Neural cell (in vitro differentiated cells): Measurements from ENCODE around the gene DCTN3. TPM values are rescaled to one million over a fixed set of nuclear protein-coding genes. Genes with fewer than 3 reads are reported as not detected.

Experiments used
- H2AFZ ChIP-seq: fragments of 200-600, 300-800 bp; sonication (generic), shearing (Covaris generic); 2 replicates; pipeline ENCODE4 v1.6.0; 2014; ENCODE audit warnings: low read depth, mild to moderate bottlenecking, antibody characterized with exemption, low read length, moderate library complexity
- H3F3A ChIP-seq: fragments of 200-600 bp; shearing (Covaris generic); 2 replicates; pipeline ENCODE4 v1.6.1; 2016; ENCODE audit warnings: mild to moderate bottlenecking, moderate library complexity, mixed read lengths, antibody characterized with exemption, low read length; ENCODE audit not compliant: insufficient read depth, poor library complexity, severe bottlenecking
- H3K27ac ChIP-seq: fragments of 200-600, 300-800 bp; sonication (generic), shearing (Covaris generic); 2 replicates; pipeline ENCODE4 v1.5.1; 2014; ENCODE audit warnings: mild to moderate bottlenecking, low read length, moderate library complexity
- H3K27me3 ChIP-seq: fragments of 300-800, 200-600 bp; sonication (generic), shearing (Covaris generic); 2 replicates; pipeline ENCODE4 v1.6.0; 2014; ENCODE audit warnings: mild to moderate bottlenecking, low read depth, low read length, moderate library complexity; ENCODE audit not compliant: insufficient read depth
- H3K36me3 ChIP-seq: fragments of 300-800, 200-600 bp; sonication (generic), shearing (Covaris generic); 2 replicates; pipeline ENCODE4 v1.5.1; 2014; ENCODE audit warnings: mild to moderate bottlenecking, antibody characterized with exemption, low read length, moderate library complexity; ENCODE audit not compliant: insufficient read depth
- H3K4me2 ChIP-seq: fragments of 300-800, 200-600 bp; sonication (generic), shearing (Covaris generic); 2 replicates; pipeline ENCODE4 v1.6.0; 2014; ENCODE audit warnings: mild to moderate bottlenecking, low read length
- H3K4me3 ChIP-seq: fragments of 300-800, 200-600 bp; sonication (generic), shearing (Covaris generic); 2 replicates; pipeline ENCODE4 v1.5.1; 2014; ENCODE audit warnings: mild to moderate bottlenecking, low read length, moderate library complexity
- H3K79me2 ChIP-seq: fragments of 200-600 bp; shearing (Covaris generic); replicated peaks from 2 replicates; pipeline ENCODE4 v1.6.0; 2014; ENCODE audit warnings: mild to moderate bottlenecking, low read length, moderate library complexity; ENCODE audit not compliant: insufficient read depth
- H3K9ac ChIP-seq: fragments of 300-800, 200-600 bp; sonication (generic), shearing (Covaris generic); 2 replicates; pipeline ENCODE4 v1.6.1; 2016; ENCODE audit warnings: mild to moderate bottlenecking, low read length, mixed read lengths
- H3K9me2 ChIP-seq: fragments of 200-600 bp; shearing (Covaris generic); 2 replicates; pipeline ENCODE4 v1.6.1; 2016; ENCODE audit warnings: mild to moderate bottlenecking, low read length, mixed read lengths; ENCODE audit not compliant: insufficient read depth
- H3K9me3 ChIP-seq: fragments of 200-600, 300-800 bp; sonication (generic), shearing (Covaris generic); 2 replicates; pipeline ENCODE4 v1.6.1; 2016; ENCODE audit warnings: mild to moderate bottlenecking, mixed run types, low read length, moderate library complexity, mixed read lengths
- H4K20me1 ChIP-seq: fragments of 200-600 bp; shearing (Covaris generic); 2 replicates; pipeline ENCODE4 v1.6.1; 2016; ENCODE audit warnings: mild to moderate bottlenecking, mixed run types; ENCODE audit not compliant: insufficient read depth
- EP300 ChIP-seq: fragments of 450-650 bp; conservative IDR thresholded peaks from 2 replicates; pipeline ENCODE4 v1.6.1; 2014; ENCODE audit warnings: antibody characterized with exemption, mild to moderate bottlenecking, moderate library complexity; ENCODE audit not compliant: poor library complexity, severe bottlenecking
- EZH2 ChIP-seq: fragments of 200-600, 300-800 bp; shearing (Covaris generic), sonication (generic); IDR thresholded peaks from 2 replicates; pipeline ENCODE4 v1.6.1; 2014; ENCODE audit warnings: antibody characterized with exemption, low read length, borderline replicate concordance, mild to moderate bottlenecking; ENCODE audit not compliant: insufficient read depth, poor library complexity, severe bottlenecking
- MXI1 ChIP-seq: fragments of 450-650 bp; conservative IDR thresholded peaks from 2 replicates; pipeline ENCODE4 v1.6.1; 2014; ENCODE audit warnings: antibody characterized with exemption, mild to moderate bottlenecking; ENCODE audit not compliant: poor library complexity, severe bottlenecking
- POLR2AphosphoS5 ChIP-seq: IDR thresholded peaks from 2 replicates; pipeline ENCODE4 v1.6.1; 2012
- RAD21 ChIP-seq: fragments of 450-650 bp; conservative IDR thresholded peaks from 2 replicates; pipeline ENCODE4 v1.6.1; 2014; ENCODE audit warnings: antibody characterized with exemption, mild to moderate bottlenecking, moderate library complexity
- SMC3 ChIP-seq: fragments of 450-650 bp; conservative IDR thresholded peaks from 2 replicates; pipeline ENCODE4 v1.6.1; 2014; ENCODE audit warnings: antibody characterized with exemption, mild to moderate bottlenecking, moderate library complexity; ENCODE audit not compliant: poor library complexity
- TAF1 ChIP-seq: IDR thresholded peaks from 2 replicates; pipeline ENCODE4 v1.6.1; 2012; ENCODE audit warnings: low read depth
- polyA plus RNA-seq: library from polyadenylated mRNA; depleted of rRNA; stranded (reverse); fragments of >200 nt; gene quantifications from 2 replicates; pipeline ENCODE4 v1.2.3, GENCODE V29; 2014
- TF ChIP-seq, protein P1 (sequence below): IDR thresholded peaks from 2 replicates; pipeline ENCODE4 v1.6.1; 2012; ENCODE audit warnings: borderline replicate concordance
- TF ChIP-seq, protein P2 (sequence below): fragments of 450-650 bp; IDR thresholded peaks from 2 replicates; pipeline ENCODE4 v1.5.1; 2014; ENCODE audit warnings: antibody characterized with exemption, mild to moderate bottlenecking, moderate library complexity; ENCODE audit not compliant: poor library complexity, severe bottlenecking

DCTN3 gene
- polyA plus RNA-seq, 1 donor from 2014 or later, result 380 TPM

DNA sequence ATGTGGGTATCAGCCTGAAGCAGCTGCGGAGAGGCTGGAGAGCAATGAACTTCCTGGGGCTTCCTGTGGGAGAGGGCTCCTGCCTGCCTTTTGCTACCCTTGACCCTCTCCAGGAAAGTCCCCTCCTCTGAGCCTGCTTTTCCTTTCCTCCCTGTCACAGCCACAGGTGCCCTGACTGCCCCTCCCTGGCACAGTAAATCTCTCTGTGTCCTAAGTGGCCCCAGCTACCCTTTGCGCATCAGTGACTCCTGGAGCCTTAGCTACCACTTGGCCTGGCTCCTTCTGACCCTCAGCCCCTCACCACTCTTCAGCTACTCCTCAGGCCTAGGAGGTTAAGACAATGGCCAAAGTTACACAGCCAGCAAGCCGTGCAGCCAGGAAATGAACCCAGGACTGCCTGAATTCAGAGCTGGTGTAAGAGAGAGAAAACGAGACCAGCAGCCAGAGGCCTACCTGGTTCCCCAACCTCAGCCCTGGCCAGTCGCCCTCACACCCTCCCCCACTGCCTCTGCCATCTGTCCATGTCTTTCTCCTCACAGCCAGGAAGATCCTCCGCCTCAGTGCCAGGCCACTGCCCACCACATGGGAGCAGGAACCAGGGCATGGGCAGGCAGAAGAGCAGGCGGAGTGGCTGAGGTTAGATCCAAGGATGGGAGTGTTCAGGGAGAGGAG is 49.4 kb downstream of the DCTN3 start:
- H3K36me3 ChIP-seq, result no peaks in the 10 kb centered on the region
- no peak overlapping the region for H3K27ac ChIP-seq
- H3K9me3 ChIP-seq, result no peaks in the 10 kb centered on the region
- TF ChIP-seq, protein P1, sequence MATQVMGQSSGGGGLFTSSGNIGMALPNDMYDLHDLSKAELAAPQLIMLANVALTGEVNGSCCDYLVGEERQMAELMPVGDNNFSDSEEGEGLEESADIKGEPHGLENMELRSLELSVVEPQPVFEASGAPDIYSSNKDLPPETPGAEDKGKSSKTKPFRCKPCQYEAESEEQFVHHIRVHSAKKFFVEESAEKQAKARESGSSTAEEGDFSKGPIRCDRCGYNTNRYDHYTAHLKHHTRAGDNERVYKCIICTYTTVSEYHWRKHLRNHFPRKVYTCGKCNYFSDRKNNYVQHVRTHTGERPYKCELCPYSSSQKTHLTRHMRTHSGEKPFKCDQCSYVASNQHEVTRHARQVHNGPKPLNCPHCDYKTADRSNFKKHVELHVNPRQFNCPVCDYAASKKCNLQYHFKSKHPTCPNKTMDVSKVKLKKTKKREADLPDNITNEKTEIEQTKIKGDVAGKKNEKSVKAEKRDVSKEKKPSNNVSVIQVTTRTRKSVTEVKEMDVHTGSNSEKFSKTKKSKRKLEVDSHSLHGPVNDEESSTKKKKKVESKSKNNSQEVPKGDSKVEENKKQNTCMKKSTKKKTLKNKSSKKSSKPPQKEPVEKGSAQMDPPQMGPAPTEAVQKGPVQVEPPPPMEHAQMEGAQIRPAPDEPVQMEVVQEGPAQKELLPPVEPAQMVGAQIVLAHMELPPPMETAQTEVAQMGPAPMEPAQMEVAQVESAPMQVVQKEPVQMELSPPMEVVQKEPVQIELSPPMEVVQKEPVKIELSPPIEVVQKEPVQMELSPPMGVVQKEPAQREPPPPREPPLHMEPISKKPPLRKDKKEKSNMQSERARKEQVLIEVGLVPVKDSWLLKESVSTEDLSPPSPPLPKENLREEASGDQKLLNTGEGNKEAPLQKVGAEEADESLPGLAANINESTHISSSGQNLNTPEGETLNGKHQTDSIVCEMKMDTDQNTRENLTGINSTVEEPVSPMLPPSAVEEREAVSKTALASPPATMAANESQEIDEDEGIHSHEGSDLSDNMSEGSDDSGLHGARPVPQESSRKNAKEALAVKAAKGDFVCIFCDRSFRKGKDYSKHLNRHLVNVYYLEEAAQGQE, result no peak
- TF ChIP-seq POLR2AphosphoS5, result no peak
- TF ChIP-seq RAD21, result no peak
- no peak overlapping the region for H2AFZ ChIP-seq
- no peak overlapping the region for H3K4me3 ChIP-seq
- no peaks in the 10 kb centered on the region for H4K20me1 ChIP-seq
- peaks cover 16% of the 10 kb centered on the region for H3K79me2 ChIP-seq
- H3K9me2 ChIP-seq, result no peaks in the 10 kb centered on the region
- H3K9ac ChIP-seq, result no peak overlapping the region
- H3K4me2 ChIP-seq, result no peak overlapping the region
- H3F3A ChIP-seq, result no peaks in the 10 kb centered on the region
- no peaks in the 10 kb centered on the region for H3K27me3 ChIP-seq

GRCh38 chr9:34570376-34570775 is 49.9 kb downstream of the DCTN3 start:
- Histone ChIP-seq H3K4me2 (no peak overlapping the region), H3K36me3 (no peaks in the 10 kb centered on the region), H3F3A (no peaks in the 10 kb centered on the region), H3K79me2 (peaks cover 16% of the 10 kb centered on the region), H2AFZ (no peak overlapping the region), H4K20me1 (no peaks in the 10 kb centered on the region), H3K9me3 (no peaks in the 10 kb centered on the region), H3K27ac (no peak overlapping the region), H3K9me2 (no peaks in the 10 kb centered on the region), H3K9ac (no peak overlapping the region), H3K27me3 (no peaks in the 10 kb centered on the region), H3K4me3 (no peak overlapping the region)
- TF ChIP-seq EZH2, result no peak
- TF ChIP-seq, protein P2, sequence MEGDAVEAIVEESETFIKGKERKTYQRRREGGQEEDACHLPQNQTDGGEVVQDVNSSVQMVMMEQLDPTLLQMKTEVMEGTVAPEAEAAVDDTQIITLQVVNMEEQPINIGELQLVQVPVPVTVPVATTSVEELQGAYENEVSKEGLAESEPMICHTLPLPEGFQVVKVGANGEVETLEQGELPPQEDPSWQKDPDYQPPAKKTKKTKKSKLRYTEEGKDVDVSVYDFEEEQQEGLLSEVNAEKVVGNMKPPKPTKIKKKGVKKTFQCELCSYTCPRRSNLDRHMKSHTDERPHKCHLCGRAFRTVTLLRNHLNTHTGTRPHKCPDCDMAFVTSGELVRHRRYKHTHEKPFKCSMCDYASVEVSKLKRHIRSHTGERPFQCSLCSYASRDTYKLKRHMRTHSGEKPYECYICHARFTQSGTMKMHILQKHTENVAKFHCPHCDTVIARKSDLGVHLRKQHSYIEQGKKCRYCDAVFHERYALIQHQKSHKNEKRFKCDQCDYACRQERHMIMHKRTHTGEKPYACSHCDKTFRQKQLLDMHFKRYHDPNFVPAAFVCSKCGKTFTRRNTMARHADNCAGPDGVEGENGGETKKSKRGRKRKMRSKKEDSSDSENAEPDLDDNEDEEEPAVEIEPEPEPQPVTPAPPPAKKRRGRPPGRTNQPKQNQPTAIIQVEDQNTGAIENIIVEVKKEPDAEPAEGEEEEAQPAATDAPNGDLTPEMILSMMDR, result no peak
- no peak for TF ChIP-seq SMC3

- Histone ChIP-seq H3K27ac (no peak overlapping the region), H3K9ac (no peak overlapping the region), H3F3A (no peaks in the 10 kb centered on the region), H3K36me3 (no peaks in the 10 kb centered on the region), H3K27me3 (no peaks in the 10 kb centered on the region), H4K20me1 (no peaks in the 10 kb centered on the region), H2AFZ (no peak overlapping the region), H3K9me2 (no peaks in the 10 kb centered on the region), H3K4me3 (no peak overlapping the region), H3K9me3 (no peaks in the 10 kb centered on the region), H3K4me2 (no peak overlapping the region), H3K79me2 (peaks cover 16% of the 10 kb centered on the region)
- no peak for TF ChIP-seq EZH2
- TF ChIP-seq, protein P2, result no peak
- TF ChIP-seq MXI1, result no peak
- no peak for TF ChIP-seq RAD21
- TF ChIP-seq TAF1, result no peak
- TF ChIP-seq, protein P1, result no peak
- TF ChIP-seq POLR2AphosphoS5, result no peak
- TF ChIP-seq EP300, result no peak
- TF ChIP-seq SMC3, result no peak
Observed at GRCh38 chr9:34568774-34569173, 51.5 kb downstream of the DCTN3 start.
